Gastrocnemius medialis (tissue), 4 donors: ENCODE results near the gene RANBP17. TPM values are rescaled to one million over a fixed set of nuclear protein-coding genes. Genes with fewer than 3 reads are reported as not detected.
"Not testable (repeated sequence)": the region's sequence is repeated elsewhere in the genome, so short reads cannot be mapped to it uniquely, and the experiment has no call there.

Experiments
- ATAC-seq, 2 donors: fragments of 150-250 bp; one replicate each; pipeline ENCODE4 v1.9.1; 2016
- DNase-seq, 2 donors: peaks; one replicate each; pipeline ENCODE4 v3.0.0-alpha.2; 2019
- H3K27ac ChIP-seq, 4 donors: fragments of 200-600 bp; sonication (generic); 1 replicate in 1 of 4; 2 replicates in 3 of 4; pipeline ENCODE4 v1.5.1; 2016 to 2018; ENCODE audit warnings: mild to moderate bottlenecking in 2 of 4, moderate library complexity in 1 of 4
- H3K27me3 ChIP-seq, 3 donors: fragments of 200-600 bp; sonication (generic) in 2 of 3; 1 replicate in 1 of 3; 2 replicates in 2 of 3; pipeline versions ENCODE4 v1.5.1 to v1.6.0; 2016 to 2019; ENCODE audit warnings: mild to moderate bottlenecking in 1 of 3, moderate library complexity in 1 of 3
- H3K36me3 ChIP-seq, 2 donors: fragments of 200-600 bp; sonication (generic) in 1 of 2; one replicate each; pipeline ENCODE4 v1.5.1; 2017 to 2018
- H3K4me1 ChIP-seq, 2 donors: fragments of 200-600 bp; sonication (generic) in 1 of 2; one replicate each; pipeline ENCODE4 v1.5.1; 2016 to 2017; ENCODE audit warnings: mild to moderate bottlenecking in 2 of 2
- H3K4me3 ChIP-seq, 4 donors: fragments of 200-600 bp; sonication (generic) in 3 of 4; 1 replicate in 1 of 4; 2 replicates in 3 of 4; pipeline ENCODE4 v1.5.1; 2016 to 2019; ENCODE audit warnings: mild to moderate bottlenecking in 2 of 4
- H3K9me3 ChIP-seq, 3 donors: fragments of 200-600 bp; sonication (generic) in 2 of 3; 1 replicate in 1 of 3; 2 replicates in 2 of 3; pipeline ENCODE4 v1.5.1; 2016 to 2019
- POLR2A ChIP-seq, 2 donors: fragments of 450-650 bp; IDR thresholded peaks; one replicate each; pipeline ENCODE4 v1.6.1; 2017; ENCODE audit warnings: antibody characterized with exemption in 2 of 2, mild to moderate bottlenecking in 2 of 2, moderate library complexity in 2 of 2
- in situ Hi-C, 4 donors: fragments of 200-750 bp; cut with MboI; loops; one replicate each; pipeline versions ENCODE4 v1.15.0 to v1.8.0; 2017; ENCODE audit warnings: low sequenced_read_pairs in 4 of 4
- intact Hi-C: fragments of 100-400 bp; cut with DNase I; formaldehyde crosslinking; loops from one replicate; pipeline ENCODE4 v1.15.1; 2023; ENCODE audit warnings: low total_unique reads
- total RNA-seq, 4 donors: library from RNA; depleted of rRNA; stranded (reverse); fragments of >200 nt; gene quantifications; one replicate each; pipeline versions ENCODE4 v1.1.0 to v1.2.3, GENCODE V29; 2016
- TF ChIP-seq, protein P1 (sequence below), 5 experiments: fragments of 450-650 bp in 3 of 5; fragments of 200-600 bp in 2 of 5; sonication (generic) in 2 of 5; IDR thresholded peaks in 4 of 5; conservative IDR thresholded peaks in 1 of 5; 1 replicate in 4 of 5; 2 replicates in 1 of 5; pipeline ENCODE4 v1.5.1; 2016 to 2019; ENCODE audit warnings: antibody characterized with exemption in 5 of 5, mild to moderate bottlenecking in 3 of 5, moderate library complexity in 3 of 5

RANBP17 gene
- total RNA-seq, 4 donors from 2014 or later: 1.1 to 3.2 TPM; not detected in 2

DNA sequence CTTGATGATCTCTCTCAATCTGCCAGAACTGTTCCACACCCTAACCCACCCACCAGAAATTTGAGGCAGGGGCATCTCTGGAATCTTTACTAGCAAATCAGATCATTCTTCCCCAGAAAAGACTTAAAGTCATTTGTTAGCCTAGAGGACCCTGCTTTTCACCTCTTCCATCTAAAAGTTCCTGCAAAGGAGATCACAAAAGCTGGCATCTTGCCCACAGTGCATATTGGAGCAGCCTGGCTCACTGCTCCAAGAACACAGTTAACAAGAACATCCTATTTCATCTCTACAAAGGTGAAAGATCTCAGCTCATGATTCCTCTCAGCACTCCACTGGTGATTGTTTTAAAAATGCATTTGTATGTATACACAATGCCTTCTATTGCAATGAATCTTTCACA, 42.0 kb upstream of the RANBP17 start:
- DNase-seq (no peak), ATAC-seq (no peak)
- in situ Hi-C loops: no loop called here
- Histone ChIP-seq H3K9me3 (no peaks in the 10 kb centered on the region), H3K36me3 (no peaks in the 10 kb centered on the region), H3K4me1 (no peaks in the 10 kb centered on the region), H3K27ac (no peak overlapping the region), H3K27me3 (no peaks in the 10 kb centered on the region), H3K4me3 (no peak overlapping the region)
- TF ChIP-seq, protein P1, sequence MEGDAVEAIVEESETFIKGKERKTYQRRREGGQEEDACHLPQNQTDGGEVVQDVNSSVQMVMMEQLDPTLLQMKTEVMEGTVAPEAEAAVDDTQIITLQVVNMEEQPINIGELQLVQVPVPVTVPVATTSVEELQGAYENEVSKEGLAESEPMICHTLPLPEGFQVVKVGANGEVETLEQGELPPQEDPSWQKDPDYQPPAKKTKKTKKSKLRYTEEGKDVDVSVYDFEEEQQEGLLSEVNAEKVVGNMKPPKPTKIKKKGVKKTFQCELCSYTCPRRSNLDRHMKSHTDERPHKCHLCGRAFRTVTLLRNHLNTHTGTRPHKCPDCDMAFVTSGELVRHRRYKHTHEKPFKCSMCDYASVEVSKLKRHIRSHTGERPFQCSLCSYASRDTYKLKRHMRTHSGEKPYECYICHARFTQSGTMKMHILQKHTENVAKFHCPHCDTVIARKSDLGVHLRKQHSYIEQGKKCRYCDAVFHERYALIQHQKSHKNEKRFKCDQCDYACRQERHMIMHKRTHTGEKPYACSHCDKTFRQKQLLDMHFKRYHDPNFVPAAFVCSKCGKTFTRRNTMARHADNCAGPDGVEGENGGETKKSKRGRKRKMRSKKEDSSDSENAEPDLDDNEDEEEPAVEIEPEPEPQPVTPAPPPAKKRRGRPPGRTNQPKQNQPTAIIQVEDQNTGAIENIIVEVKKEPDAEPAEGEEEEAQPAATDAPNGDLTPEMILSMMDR (IDR thresholded peaks at IDR 0.05 in 4 of 5, conservative IDR thresholded peaks at IDR 0.05 in 1 of 5): no peak
- no peak for TF ChIP-seq POLR2A (IDR thresholded peaks at IDR 0.05)
- intact Hi-C loops: no loop called here

GRCh38 chr5:170821257-170821800, 40.5 kb upstream of the RANBP17 start:
- no peaks in the 10 kb centered on the region for H3K27me3 ChIP-seq
- intact Hi-C loops (no loop called here), in situ Hi-C loops (no loop called here)
- H3K4me3 ChIP-seq: no peak overlapping the region
- H3K36me3 ChIP-seq: no peaks in the 10 kb centered on the region
- H3K9me3 ChIP-seq: no peaks in the 10 kb centered on the region
- no peak for ATAC-seq
- DNase-seq: no peak
- no peaks in the 10 kb centered on the region for H3K4me1 ChIP-seq
- H3K27ac ChIP-seq: no peak overlapping the region
- TF ChIP-seq, protein P1 (IDR thresholded peaks at IDR 0.05 in 4 of 5, conservative IDR thresholded peaks at IDR 0.05 in 1 of 5): no peak
- no peak for TF ChIP-seq POLR2A (IDR thresholded peaks at IDR 0.05)

DNA sequence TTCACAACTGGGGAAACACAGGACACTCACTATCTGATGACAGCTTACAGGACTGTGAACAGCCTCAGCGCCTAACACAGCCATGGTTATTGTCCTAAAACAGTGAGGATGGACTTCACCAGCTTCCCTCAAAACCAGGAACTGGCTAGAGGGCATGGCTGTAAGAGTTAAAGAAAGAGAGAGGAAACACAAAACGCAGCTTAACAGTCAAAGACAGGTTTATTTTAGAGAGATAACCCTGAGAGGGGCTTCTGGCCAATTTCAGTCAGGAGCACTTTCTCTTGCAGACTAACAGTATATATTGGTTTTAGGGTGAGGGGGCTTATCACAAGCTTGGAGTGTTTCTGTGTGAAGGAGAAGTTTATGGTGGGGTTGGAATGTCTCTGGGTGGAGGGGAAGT, 35.7 kb upstream of the RANBP17 start:
- intact Hi-C loops: no loop called here
- no peak for TF ChIP-seq POLR2A (IDR thresholded peaks at IDR 0.05)
- TF ChIP-seq, protein P1 (IDR thresholded peaks at IDR 0.05 in 4 of 5, conservative IDR thresholded peaks at IDR 0.05 in 1 of 5): no peak
- in situ Hi-C loops: no loop called here

DNA sequence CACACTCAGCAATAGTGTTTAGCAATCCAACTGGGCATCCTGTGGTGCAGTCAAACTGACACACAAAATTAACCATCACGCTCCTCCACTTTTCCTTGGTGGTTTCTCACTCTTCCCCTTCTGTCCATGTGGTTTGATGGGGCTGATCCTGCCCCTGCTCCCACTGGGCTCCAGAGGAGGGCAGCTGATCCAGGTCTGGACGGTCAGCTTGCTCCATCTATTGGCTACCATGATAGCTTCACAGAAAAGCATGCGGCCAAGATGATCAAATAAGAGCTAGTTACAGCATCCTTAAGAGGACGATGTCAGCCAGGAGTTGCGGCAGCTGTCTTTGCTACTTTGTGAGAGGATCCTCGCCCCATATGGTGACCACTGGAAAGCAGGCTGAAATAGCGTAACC, 29.6 kb upstream of the RANBP17 start:
- no peak overlapping the region for H3K27ac ChIP-seq
- ATAC-seq (no peak), DNase-seq (no peak)
- no peaks in the 10 kb centered on the region for H3K4me1 ChIP-seq
- H3K9me3 ChIP-seq: no peaks in the 10 kb centered on the region
- no peaks in the 10 kb centered on the region for H3K27me3 ChIP-seq
- intact Hi-C loops: no loop called here
- in situ Hi-C loops: no loop called here
- H3K4me3 ChIP-seq: no peak overlapping the region
- no peaks in the 10 kb centered on the region for H3K36me3 ChIP-seq
- TF ChIP-seq, protein P1 (IDR thresholded peaks at IDR 0.05 in 4 of 5, conservative IDR thresholded peaks at IDR 0.05 in 1 of 5): no peak
- TF ChIP-seq POLR2A (IDR thresholded peaks at IDR 0.05): no peak

More for the DNA sequence above, 35.7 kb upstream of the RANBP17 start:
- Histone ChIP-seq H3K4me3 (no peak overlapping the region), H3K36me3 (no peaks in the 10 kb centered on the region), H3K9me3 (no peaks in the 10 kb centered on the region), H3K4me1 (no peaks in the 10 kb centered on the region), H3K27ac (no peak overlapping the region), H3K27me3 (no peaks in the 10 kb centered on the region)
- no peak for DNase-seq
- no peak for ATAC-seq

DNA sequence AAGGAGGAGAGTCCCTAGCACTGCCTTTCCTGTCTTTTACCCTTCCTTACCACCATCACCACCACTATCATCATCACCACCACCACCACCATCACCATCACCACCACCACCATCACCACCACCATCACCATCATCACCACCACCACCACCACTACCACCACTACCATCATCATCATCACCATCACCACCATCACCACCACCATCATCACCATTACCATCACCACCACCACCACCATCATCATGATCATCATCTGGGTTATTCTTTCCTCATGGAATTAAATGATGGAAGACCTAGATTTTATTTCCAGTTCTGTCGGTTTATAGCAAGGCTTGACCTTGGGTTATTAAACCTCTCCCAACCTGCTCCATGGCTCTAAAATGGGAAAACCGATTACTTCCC, 27.8 kb upstream of the RANBP17 start:
- H3K27me3 ChIP-seq, H3K4me1 ChIP-seq, ATAC-seq, H3K9me3 ChIP-seq, in situ Hi-C loops, H3K4me3 ChIP-seq, intact Hi-C loops, H3K36me3 ChIP-seq, H3K27ac ChIP-seq, DNase-seq: not testable (repeated sequence)
